Peyer's patch (tissue), 4 donors: ENCODE results near the gene HOXD9.
A peak's percentile ranks its signal among the peaks of the same experiment; 100 is the strongest.

ENCODE experiments used
- POLR2A ChIP-seq, 2 donors: fragments of 450-650 bp; IDR thresholded peaks; one replicate each; pipeline ENCODE4 v1.5.1; 2017; ENCODE audit warnings: antibody characterized with exemption in 2 of 2, mild to moderate bottlenecking in 2 of 2, moderate library complexity in 2 of 2
- TF ChIP-seq, protein P1 (sequence below), 6 experiments: fragments of 450-650 bp in 4 of 6; fragments of 200-600 bp in 2 of 6; sonication (generic) in 1 of 6; IDR thresholded peaks; one replicate each; pipeline ENCODE4 v1.5.1; 2017 to 2019; ENCODE audit warnings: antibody characterized with exemption in 6 of 6, mild to moderate bottlenecking in 3 of 6, moderate library complexity in 1 of 6

DNA sequence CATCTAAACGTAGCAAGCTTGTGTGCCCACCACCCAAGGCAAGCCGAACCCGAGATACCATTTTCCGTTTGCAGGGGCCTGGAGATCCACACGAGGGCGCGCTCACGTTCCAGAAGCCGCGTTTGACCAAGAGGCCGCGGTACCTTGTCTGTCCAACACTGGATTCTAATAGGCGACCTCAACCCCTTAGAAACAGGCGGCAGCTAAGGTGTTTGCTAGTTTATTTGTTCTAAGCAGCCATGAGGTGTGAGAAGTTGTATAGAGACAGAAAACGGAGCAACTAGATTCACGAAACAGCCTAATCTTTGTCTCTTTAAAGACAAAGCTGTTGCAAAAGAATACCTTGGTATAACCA, 11.2 kb upstream of the HOXD9 start:
- TF ChIP-seq, protein P1, sequence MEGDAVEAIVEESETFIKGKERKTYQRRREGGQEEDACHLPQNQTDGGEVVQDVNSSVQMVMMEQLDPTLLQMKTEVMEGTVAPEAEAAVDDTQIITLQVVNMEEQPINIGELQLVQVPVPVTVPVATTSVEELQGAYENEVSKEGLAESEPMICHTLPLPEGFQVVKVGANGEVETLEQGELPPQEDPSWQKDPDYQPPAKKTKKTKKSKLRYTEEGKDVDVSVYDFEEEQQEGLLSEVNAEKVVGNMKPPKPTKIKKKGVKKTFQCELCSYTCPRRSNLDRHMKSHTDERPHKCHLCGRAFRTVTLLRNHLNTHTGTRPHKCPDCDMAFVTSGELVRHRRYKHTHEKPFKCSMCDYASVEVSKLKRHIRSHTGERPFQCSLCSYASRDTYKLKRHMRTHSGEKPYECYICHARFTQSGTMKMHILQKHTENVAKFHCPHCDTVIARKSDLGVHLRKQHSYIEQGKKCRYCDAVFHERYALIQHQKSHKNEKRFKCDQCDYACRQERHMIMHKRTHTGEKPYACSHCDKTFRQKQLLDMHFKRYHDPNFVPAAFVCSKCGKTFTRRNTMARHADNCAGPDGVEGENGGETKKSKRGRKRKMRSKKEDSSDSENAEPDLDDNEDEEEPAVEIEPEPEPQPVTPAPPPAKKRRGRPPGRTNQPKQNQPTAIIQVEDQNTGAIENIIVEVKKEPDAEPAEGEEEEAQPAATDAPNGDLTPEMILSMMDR (IDR thresholded peaks at IDR 0.05), result peak in 4 of 6 experiments; percentile 39 to 56 (median 44)
- no peak for TF ChIP-seq POLR2A (IDR thresholded peaks at IDR 0.05)
